ENCODE results near the gene IL3RA. TPM values are rescaled to one million over a fixed set of nuclear protein-coding genes. Genes with fewer than 3 reads are reported as not detected.
"Not testable (repeated sequence)": the region's sequence is repeated elsewhere in the genome, so short reads cannot be mapped to it uniquely, and the experiment has no call there.

Gene IL3RA
- 5.4 TPM for polyA plus RNA-seq
- long read RNA-seq, donor 1, partial matches to known transcripts, result 832 of 844 reads
- long read RNA-seq, donor 1, other reads (novel, unspliced or antisense), result 12 of 844 reads
- long read RNA-seq, donor 2, partial matches to known transcripts, result 2,210 of 2,281 reads
- long read RNA-seq, donor 2, other reads (novel, unspliced or antisense), result 70 of 2,281 reads
- long read RNA-seq, donor 3, partial matches to known transcripts, result 1,830 of 1,910 reads
- long read RNA-seq, donor 3, other reads (novel, unspliced or antisense), result 78 of 1,910 reads
- long read RNA-seq, donor 4, partial matches to known transcripts, result 146 of 151 reads
- long read RNA-seq, donor 4, other reads (novel, unspliced or antisense), result 5 of 151 reads
- long read RNA-seq, donor 5, partial matches to known transcripts, result 711 of 734 reads
- long read RNA-seq, donor 5, other reads (novel, unspliced or antisense), result 21 of 734 reads
- long read RNA-seq, donor 6, partial matches to known transcripts, result 1,455 of 1,507 reads
- long read RNA-seq, donor 6, other reads (novel, unspliced or antisense), result 51 of 1,507 reads
- long read RNA-seq, donor 7, partial matches to known transcripts, result 0 of 1 reads
- long read RNA-seq, donor 7, other reads (novel, unspliced or antisense), result 0 of 1 reads
- long read RNA-seq, donor 8, partial matches to known transcripts, result 1,193 of 1,219 reads
- long read RNA-seq, donor 8, other reads (novel, unspliced or antisense), result 25 of 1,219 reads
- long read RNA-seq, donor 9, partial matches to known transcripts, result 877 of 904 reads
- long read RNA-seq, donor 9, other reads (novel, unspliced or antisense), result 24 of 904 reads
- long read RNA-seq, donor 10, partial matches to known transcripts, result 1,409 of 1,475 reads
- long read RNA-seq, donor 10, other reads (novel, unspliced or antisense), result 64 of 1,475 reads
- long read RNA-seq, donor 11, partial matches to known transcripts, result 777 of 798 reads
- long read RNA-seq, donor 11, other reads (novel, unspliced or antisense), result 19 of 798 reads

DNA sequence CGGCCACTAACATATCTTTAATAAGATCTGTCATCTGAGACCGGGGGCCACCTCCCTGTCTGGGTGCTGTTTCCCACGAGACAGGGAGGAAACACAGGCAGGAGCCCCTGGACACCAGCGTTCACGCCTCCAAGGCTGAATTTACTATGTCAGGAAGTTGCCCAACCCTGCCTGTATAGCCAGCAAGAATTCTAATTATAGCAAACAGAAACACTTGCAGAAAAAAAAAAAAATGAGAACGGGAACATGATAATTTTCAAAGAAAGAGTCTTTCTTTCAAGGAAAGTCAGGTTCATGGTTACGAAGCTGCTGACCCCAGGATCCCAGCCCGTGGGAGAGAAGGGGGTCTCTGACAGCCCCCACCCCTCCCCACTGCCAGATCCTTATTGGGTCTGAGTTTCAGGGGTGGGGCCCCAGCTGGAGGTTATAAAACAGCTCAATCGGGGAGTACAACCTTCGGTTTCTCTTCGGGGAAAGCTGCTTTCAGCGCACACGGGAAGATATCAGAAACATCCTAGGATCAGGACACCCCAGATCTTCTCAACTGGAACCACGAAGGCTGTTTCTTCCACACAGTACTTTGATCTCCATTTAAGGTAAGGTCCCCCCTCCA, at the start of gene IL3RA:
Gene IL3RA (plus strand): TSS at position 455 of the 613 bp plus-strand sequence. CDS start 4,981 bp downstream, outside the sequence.
- no peaks in the 10 kb centered on the region for H3K9me3 ChIP-seq (ENCODE audit: control insufficient read depth, low read depth, low read length)
- WGBS (ENCODE audit: insufficient coverage, low lambda C conversion rate), result no CpG with 5 or more reads among the region's 14 CpGs
- no peaks in the 10 kb centered on the region for H3K36me3 ChIP-seq (ENCODE audit: control insufficient read depth, insufficient read depth, low read length)
- peaks cover 4% of the 10 kb centered on the region for H3K4me1 ChIP-seq (ENCODE audit: control insufficient read depth, insufficient read depth, low read length)
- DNase-seq, result peak in 1 of 2 donors; percentile 66
- H3K27me3 ChIP-seq (ENCODE audit: control insufficient read depth, insufficient read depth, low read length), result no peaks in the 10 kb centered on the region
- peak within 1 kb of the TSS; percentile 41 for H3K4me3 ChIP-seq (ENCODE audit: low read length)
- peak within 1 kb of the TSS; percentile 51 for H3K27ac ChIP-seq (ENCODE audit: low read length)

- H3K4me3 ChIP-seq (ENCODE audit: low read length), result no peak overlapping the region
- no peak for DNase-seq
- no peak overlapping the region for H3K27ac ChIP-seq (ENCODE audit: low read length)
- H3K9me3 ChIP-seq (ENCODE audit: control insufficient read depth, low read depth, low read length), result peaks cover 4% of the 10 kb centered on the region
- whole genome bisulfite sequencing (ENCODE audit: insufficient coverage, low lambda C conversion rate), result 88% methylated on average over 1 of the region's 1 CpG
- no peaks in the 10 kb centered on the region for H3K27me3 ChIP-seq (ENCODE audit: control insufficient read depth, insufficient read depth, low read length)
- H3K36me3 ChIP-seq (ENCODE audit: control insufficient read depth, insufficient read depth, low read length), result no peaks in the 10 kb centered on the region
- no peaks in the 10 kb centered on the region for H3K4me1 ChIP-seq (ENCODE audit: control insufficient read depth, insufficient read depth, low read length)
Observed at GRCh38 chrX:1289535-1289934, 47.0 kb upstream of the IL3RA start.

DNA sequence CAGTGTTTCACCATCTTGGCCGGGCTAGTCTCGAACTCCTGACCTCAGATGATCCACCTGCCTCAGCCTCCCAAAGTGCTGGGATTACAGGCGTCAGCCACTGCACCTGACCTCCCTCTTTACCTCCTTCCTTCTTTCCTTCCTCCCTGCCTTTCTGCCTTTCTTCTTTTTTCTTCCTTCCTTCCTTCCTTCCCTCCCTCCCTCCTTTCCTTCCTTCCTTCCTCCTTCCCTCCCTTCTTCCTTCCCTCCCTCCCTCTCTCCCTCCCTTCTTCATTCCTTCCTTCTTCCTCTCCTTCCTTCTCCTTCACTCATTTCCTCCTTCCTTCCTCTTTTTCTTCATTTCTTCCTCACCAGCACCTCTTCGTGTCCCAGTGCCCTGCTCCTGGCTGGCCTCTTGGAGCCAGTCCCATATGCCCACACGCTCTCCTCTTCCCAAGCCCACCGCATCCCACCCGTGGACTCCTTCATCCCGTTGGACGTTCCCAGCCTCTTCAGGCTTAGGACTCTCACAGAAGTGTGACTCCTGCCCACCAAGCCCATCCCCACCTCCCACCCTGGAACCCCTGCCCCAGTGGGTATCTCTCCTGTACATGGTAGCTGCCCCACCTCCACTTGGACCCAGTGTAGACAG, 45.4 kb upstream of the IL3RA start:
- 90% methylated on average over 2 of the region's 9 CpGs for WGBS (ENCODE audit: insufficient coverage, low lambda C conversion rate)
- Histone ChIP-seq H3K27me3 (ENCODE audit: control insufficient read depth, insufficient read depth, low read length) (no peaks in the 10 kb centered on the region), H3K27ac (ENCODE audit: low read length) (no peak overlapping the region), H3K36me3 (ENCODE audit: control insufficient read depth, insufficient read depth, low read length) (no peaks in the 10 kb centered on the region), H3K4me3 (ENCODE audit: low read length) (no peak overlapping the region), H3K4me1 (ENCODE audit: control insufficient read depth, insufficient read depth, low read length) (no peaks in the 10 kb centered on the region), H3K9me3 (ENCODE audit: control insufficient read depth, low read depth, low read length) (peaks cover 4% of the 10 kb centered on the region)
- no peak for DNase-seq

GRCh38 chrX:1292575-1293290, 43.9 kb upstream of the IL3RA start:
- Histone ChIP-seq H3K4me1 (ENCODE audit: control insufficient read depth, insufficient read depth, low read length) (no peaks in the 10 kb centered on the region), H3K27me3 (ENCODE audit: control insufficient read depth, insufficient read depth, low read length) (no peaks in the 10 kb centered on the region), H3K4me3 (ENCODE audit: low read length) (no peak overlapping the region), H3K9me3 (ENCODE audit: control insufficient read depth, low read depth, low read length) (peaks cover 4% of the 10 kb centered on the region), H3K27ac (ENCODE audit: low read length) (no peak overlapping the region), H3K36me3 (ENCODE audit: control insufficient read depth, insufficient read depth, low read length) (no peaks in the 10 kb centered on the region)
- WGBS (ENCODE audit: insufficient coverage, low lambda C conversion rate), result no CpG with 5 or more reads among the region's 22 CpGs
- no peak for DNase-seq

DNA sequence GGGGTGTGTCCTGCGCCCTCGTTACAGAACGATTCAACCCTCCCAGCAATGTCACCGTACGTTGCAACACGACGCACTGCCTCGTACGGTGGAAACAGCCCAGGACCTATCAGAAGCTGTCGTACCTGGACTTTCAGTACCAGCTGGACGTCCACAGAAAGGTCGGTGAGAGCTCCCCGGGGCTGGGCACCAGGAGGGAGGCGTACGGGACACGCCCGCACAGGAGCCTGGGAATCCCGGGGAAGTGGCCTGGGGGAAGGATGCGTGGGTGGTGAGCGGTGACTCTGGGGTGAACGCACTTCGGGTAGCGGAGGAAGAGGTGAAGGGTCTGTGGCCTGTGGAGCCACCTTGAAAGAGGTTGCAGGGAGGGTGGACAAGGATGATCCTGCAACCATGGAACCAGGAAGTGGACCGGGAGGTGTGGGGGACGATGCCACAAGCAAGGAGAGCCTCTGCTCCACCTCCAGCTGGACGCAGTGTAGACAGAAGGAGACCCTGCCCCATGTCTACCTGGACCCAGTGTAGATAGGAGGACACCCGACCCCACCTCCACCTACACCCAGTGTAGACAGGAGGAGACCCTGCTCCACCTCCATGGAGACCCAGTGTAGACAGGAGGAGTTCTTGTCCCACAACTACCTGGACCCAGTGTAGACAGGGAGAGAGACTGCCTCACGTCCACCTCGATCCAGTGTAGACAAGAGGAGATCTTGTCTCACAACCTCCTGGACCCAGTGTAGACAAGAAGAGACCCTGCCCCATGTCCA, 42.1 kb upstream of the IL3RA start:
- H3K27ac ChIP-seq (ENCODE audit: low read length), result no peak overlapping the region
- peaks cover under 1% of the 10 kb centered on the region for H3K9me3 ChIP-seq (ENCODE audit: control insufficient read depth, low read depth, low read length)
- H3K4me1 ChIP-seq (ENCODE audit: control insufficient read depth, insufficient read depth, low read length), result no peaks in the 10 kb centered on the region
- DNase-seq, result no peak
- WGBS (ENCODE audit: insufficient coverage, low lambda C conversion rate), result no CpG with 5 or more reads among the region's 29 CpGs
- no peak overlapping the region for H3K4me3 ChIP-seq (ENCODE audit: low read length)
- no peaks in the 10 kb centered on the region for H3K27me3 ChIP-seq (ENCODE audit: control insufficient read depth, insufficient read depth, low read length)
- no peaks in the 10 kb centered on the region for H3K36me3 ChIP-seq (ENCODE audit: control insufficient read depth, insufficient read depth, low read length)

DNA sequence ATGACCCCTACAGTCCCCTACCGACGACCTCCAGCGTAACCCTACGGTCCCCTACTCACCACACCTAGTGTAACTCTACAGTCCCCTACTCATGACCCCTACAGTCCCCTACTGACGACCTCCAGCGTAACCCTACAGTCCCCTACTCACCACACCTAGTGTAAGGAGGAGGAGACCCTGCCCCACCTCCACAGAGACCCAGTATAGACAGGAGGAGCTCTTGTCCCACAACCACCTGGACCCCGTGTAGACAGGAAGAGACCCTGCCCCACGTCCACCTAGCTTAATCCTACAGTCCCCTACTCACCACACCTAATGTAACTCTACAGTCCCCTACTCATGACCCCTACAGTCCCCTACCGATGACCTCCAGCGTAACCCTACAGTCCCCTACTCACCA, 41.0 kb upstream of the IL3RA start:
- H3K4me3 ChIP-seq (ENCODE audit: low read length), result no peak overlapping the region
- no peak for DNase-seq
- H3K4me1 ChIP-seq (ENCODE audit: control insufficient read depth, insufficient read depth, low read length), result no peaks in the 10 kb centered on the region
- H3K9me3 ChIP-seq (ENCODE audit: control insufficient read depth, low read depth, low read length), result no peaks in the 10 kb centered on the region
- no peaks in the 10 kb centered on the region for H3K36me3 ChIP-seq (ENCODE audit: control insufficient read depth, insufficient read depth, low read length)
- no peak overlapping the region for H3K27ac ChIP-seq (ENCODE audit: low read length)
- WGBS (ENCODE audit: insufficient coverage, low lambda C conversion rate), result no CpG with 5 or more reads among the region's 10 CpGs
- no peaks in the 10 kb centered on the region for H3K27me3 ChIP-seq (ENCODE audit: control insufficient read depth, insufficient read depth, low read length)

GRCh38 chrX:1297591-1297990, 39.0 kb upstream of the IL3RA start:
- not testable (repeated sequence) for H3K36me3 ChIP-seq (ENCODE audit: control insufficient read depth, insufficient read depth, low read length); H3K4me3 ChIP-seq (ENCODE audit: low read length); H3K27ac ChIP-seq (ENCODE audit: low read length); H3K4me1 ChIP-seq (ENCODE audit: control insufficient read depth, insufficient read depth, low read length); H3K27me3 ChIP-seq (ENCODE audit: control insufficient read depth, insufficient read depth, low read length); H3K9me3 ChIP-seq (ENCODE audit: control insufficient read depth, low read depth, low read length); DNase-seq
- no CpG with 5 or more reads among the region's 8 CpGs for WGBS (ENCODE audit: insufficient coverage, low lambda C conversion rate)

GRCh38 chrX:1300449-1300848, 36.1 kb upstream of the IL3RA start:
- no peaks in the 10 kb centered on the region for H3K9me3 ChIP-seq (ENCODE audit: control insufficient read depth, low read depth, low read length)
- no peaks in the 10 kb centered on the region for H3K27me3 ChIP-seq (ENCODE audit: control insufficient read depth, insufficient read depth, low read length)
- no peak overlapping the region for H3K4me3 ChIP-seq (ENCODE audit: low read length)
- DNase-seq, result no peak
- no peak overlapping the region for H3K27ac ChIP-seq (ENCODE audit: low read length)
- no peaks in the 10 kb centered on the region for H3K36me3 ChIP-seq (ENCODE audit: control insufficient read depth, insufficient read depth, low read length)
- 57% methylated on average over 1 of the region's 15 CpGs for WGBS (ENCODE audit: insufficient coverage, low lambda C conversion rate)
- no peaks in the 10 kb centered on the region for H3K4me1 ChIP-seq (ENCODE audit: control insufficient read depth, insufficient read depth, low read length)

DNA sequence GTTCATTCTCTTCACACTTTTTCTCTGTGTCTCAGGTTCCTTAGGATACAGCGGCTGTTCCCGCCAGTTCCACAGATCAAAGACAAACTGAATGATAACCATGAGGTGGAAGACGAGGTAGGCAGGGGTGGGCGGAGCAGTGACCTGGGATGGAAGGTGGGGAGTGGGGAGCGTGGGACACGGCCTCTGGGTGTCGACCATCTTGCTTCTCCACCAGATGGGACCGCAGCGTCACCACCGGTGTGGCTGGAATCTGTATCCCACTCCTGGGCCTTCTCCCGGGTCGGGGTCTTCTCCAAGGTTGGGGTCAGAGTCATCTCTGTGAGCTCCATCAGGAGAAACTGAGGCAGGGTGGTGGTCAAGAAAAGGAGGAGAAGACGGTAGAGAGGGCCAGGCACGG, 31.2 kb upstream of the IL3RA start:
- no peaks in the 10 kb centered on the region for H3K9me3 ChIP-seq (ENCODE audit: control insufficient read depth, low read depth, low read length)
- DNase-seq, result no peak
- H3K4me3 ChIP-seq (ENCODE audit: low read length), result no peak overlapping the region
- H3K27ac ChIP-seq (ENCODE audit: low read length), result no peak overlapping the region
- WGBS (ENCODE audit: insufficient coverage, low lambda C conversion rate), result no CpG with 5 or more reads among the region's 14 CpGs
- H3K36me3 ChIP-seq (ENCODE audit: control insufficient read depth, insufficient read depth, low read length), result no peaks in the 10 kb centered on the region
- H3K4me1 ChIP-seq (ENCODE audit: control insufficient read depth, insufficient read depth, low read length), result no peaks in the 10 kb centered on the region
- no peaks in the 10 kb centered on the region for H3K27me3 ChIP-seq (ENCODE audit: control insufficient read depth, insufficient read depth, low read length)
